ENCODE results near the gene ADAMTSL1. TPM values are rescaled to one million over a fixed set of nuclear protein-coding genes. Genes with fewer than 3 reads are reported as not detected.

Gene ADAMTSL1
- total and polyA plus RNA-seq, 2 of the 8 experiments (the other 6 are each of a cell fraction or from before 2014, with no cell fraction given) = 0.84 to 1.1 TPM

- Histone ChIP-seq H3K9me3 (ENCODE audit: insufficient read depth in 2 of 2, low read depth in 1 of 2, low read length in 1 of 2) (peaks cover 3 to 7% of the 10 kb centered on the region in 2 experiments; a peak in 2 of 4 replicates), H4K8ac (ENCODE audit: extremely low read depth, insufficient read depth, low read length) (no peak overlapping the region), H4K91ac (replicated peaks; ENCODE audit: insufficient read length, low read length) (no peak overlapping the region), H4K5ac (ENCODE audit: insufficient read length, low read depth, low read length) (no peak overlapping the region), H4K20me1 (replicated peaks in 1 of 2; ENCODE audit: control insufficient read depth in 1 of 2, insufficient read depth in 2 of 2, low read length in 2 of 2) (no peaks in the 10 kb centered on the region), H3K27me3 (replicated peaks in 1 of 4; ENCODE audit: control insufficient read depth in 3 of 4, extremely low read depth in 1 of 4, insufficient read depth in 3 of 4, low read length in 3 of 4) (no peaks in the 10 kb centered on the region), H3K9ac (replicated peaks in 1 of 4; ENCODE audit: extremely low read depth in 1 of 4, low read depth in 3 of 4, low read length in 3 of 4) (no peak overlapping the region), H3K27ac (ENCODE audit: low read depth, low read length) (no peak overlapping the region), H3K79me2 (ENCODE audit: control insufficient read depth in 1 of 2, insufficient read depth in 2 of 2, low read length in 2 of 2) (no peaks in the 10 kb centered on the region), H3K4me1 (replicated peaks in 1 of 4; ENCODE audit: control insufficient read depth in 3 of 4, insufficient read depth in 4 of 4, low read length in 3 of 4) (no peaks in the 10 kb centered on the region), H2BK15ac (ENCODE audit: low read length) (no peak overlapping the region), H2BK120ac (replicated peaks; ENCODE audit: low read depth, low read length) (no peak overlapping the region), H2BK20ac (ENCODE audit: low read length) (no peak overlapping the region), H3K4ac (replicated peaks; ENCODE audit: insufficient read length, low read depth, low read length) (no peak overlapping the region), H3K4me3 (ENCODE audit: extremely low read depth in 1 of 4, insufficient read depth in 2 of 4, low read depth in 3 of 4, low read length in 4 of 4) (no peak overlapping the region), H3K79me1 (ENCODE audit: low read depth, low read length) (no peaks in the 10 kb centered on the region), H3K18ac (ENCODE audit: extremely low read depth, low read length) (no peak overlapping the region), H3K23me2 (ENCODE audit: low read depth, low read length) (no peaks in the 10 kb centered on the region), H2BK12ac (ENCODE audit: low read depth, low read length) (no peak overlapping the region), H3K56ac (replicated peaks; ENCODE audit: insufficient read length, low read depth, low read length) (no peak overlapping the region), H2AK5ac (ENCODE audit: low read depth, low read length) (no peak overlapping the region), H3K23ac (ENCODE audit: insufficient read length) (no peak overlapping the region), H3K14ac (ENCODE audit: insufficient read length) (no peak overlapping the region), H3K4me2 (ENCODE audit: insufficient read depth in 1 of 2, low read depth in 2 of 2, low read length in 2 of 2) (no peak overlapping the region), H3K36me3 (ENCODE audit: control insufficient read depth in 2 of 4, insufficient read depth in 4 of 4, low read length in 3 of 4) (no peaks in the 10 kb centered on the region; a peak in 1 of 8 replicates), H2BK5ac (ENCODE audit: low read depth, low read length) (no peak overlapping the region), H2AFZ (ENCODE audit: low read length) (no peak overlapping the region)
- no peak for DNase-seq (ENCODE audit: low read depth in 1 of 2, low spot score in 2 of 2)
- POLR2A ChIA-PET (ENCODE audit: partially characterized antibody) = no interaction called here
- TF ChIP-seq RXRA (IDR thresholded peaks at IDR 0.05; ENCODE audit: insufficient read depth, low read depth, low read length) (no peak), SUZ12 (IDR thresholded peaks at IDR 0.05; ENCODE audit: low read length) (no peak), SIN3A (conservative IDR thresholded peaks at IDR 0.05 in 1 of 2, IDR thresholded peaks at IDR 0.05 in 1 of 2; ENCODE audit: low read depth in 1 of 2, low read length in 2 of 2) (no peak), BACH1 (IDR thresholded peaks at IDR 0.05; ENCODE audit: low read length) (no peak), CREB1 (IDR thresholded peaks at IDR 0.05) (no peak), SRF (IDR thresholded peaks at IDR 0.05; ENCODE audit: low read depth, low read length) (no peak), E2F6 (IDR thresholded peaks at IDR 0.05) (no peak)
- CTCF ChIA-PET (ENCODE audit: partially characterized antibody) = no interaction called here
- no peak for FAIRE-seq
Measured at GRCh38 chr9:18689921-18690320, 216.0 kb downstream of the ADAMTSL1 start.

All from H1 (cell line).